SKM-1 (cell line): ENCODE measurements around the gene IARS2.
"Not testable (repeated sequence)": the region's sequence is repeated elsewhere in the genome, so short reads cannot be mapped to it uniquely, and the experiment has no call there.

Experiments
- DNase-seq: peaks from one replicate; lab custom pipeline; 2025; ENCODE audit not compliant: unreplicated experiment; lab: John Stamatoyannopoulos, UW

Gene IARS2

DNA sequence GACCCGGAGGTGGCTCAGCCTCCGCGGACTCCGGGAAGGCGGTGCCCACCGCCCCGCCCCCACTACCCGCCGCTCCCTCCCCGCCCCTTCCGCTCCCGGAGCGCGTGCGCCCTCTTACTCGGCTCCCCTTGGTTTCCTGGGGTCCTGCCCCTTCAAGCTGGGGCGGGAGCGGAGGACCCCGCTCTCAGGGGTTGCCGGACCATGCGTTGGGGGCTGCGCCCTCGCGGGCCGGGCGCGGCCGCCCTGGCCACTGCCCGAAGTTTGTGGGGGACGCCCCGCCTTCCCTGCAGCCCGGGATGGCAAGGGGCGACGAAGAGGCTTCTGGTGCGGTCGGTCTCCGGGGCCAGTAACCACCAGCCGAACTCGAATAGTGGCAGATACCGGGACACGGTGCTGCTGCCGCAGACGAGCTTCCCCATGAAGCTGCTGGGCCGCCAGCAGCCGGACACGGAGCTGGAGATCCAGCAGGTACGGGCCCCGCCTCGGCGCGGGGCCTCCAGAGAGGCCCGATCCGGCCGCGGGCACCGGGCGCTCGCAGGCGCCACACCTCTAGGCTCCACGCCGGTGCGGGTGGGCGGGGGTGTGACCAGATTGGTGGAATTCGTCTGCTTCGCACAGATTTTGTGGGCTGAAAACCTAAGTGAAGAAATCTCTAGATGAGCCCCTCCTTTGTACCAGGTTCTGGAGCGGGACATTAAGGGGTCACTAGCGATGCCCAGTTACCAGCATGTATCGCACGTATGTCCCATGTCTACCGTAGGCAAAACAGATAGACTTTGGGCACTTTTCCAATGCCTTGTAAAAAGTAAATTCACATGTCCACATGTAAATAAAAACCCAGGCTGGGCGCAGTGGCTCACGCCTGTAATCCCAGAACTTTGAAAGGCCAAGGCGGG is at the start of gene IARS2:
Gene IARS2, plus strand, starts transcription at position 117 of the 896 bp plus-strand sequence. Its CDS starts 85 bp downstream, at position 202.
- DNase-seq: peak; percentile 78

DNA sequence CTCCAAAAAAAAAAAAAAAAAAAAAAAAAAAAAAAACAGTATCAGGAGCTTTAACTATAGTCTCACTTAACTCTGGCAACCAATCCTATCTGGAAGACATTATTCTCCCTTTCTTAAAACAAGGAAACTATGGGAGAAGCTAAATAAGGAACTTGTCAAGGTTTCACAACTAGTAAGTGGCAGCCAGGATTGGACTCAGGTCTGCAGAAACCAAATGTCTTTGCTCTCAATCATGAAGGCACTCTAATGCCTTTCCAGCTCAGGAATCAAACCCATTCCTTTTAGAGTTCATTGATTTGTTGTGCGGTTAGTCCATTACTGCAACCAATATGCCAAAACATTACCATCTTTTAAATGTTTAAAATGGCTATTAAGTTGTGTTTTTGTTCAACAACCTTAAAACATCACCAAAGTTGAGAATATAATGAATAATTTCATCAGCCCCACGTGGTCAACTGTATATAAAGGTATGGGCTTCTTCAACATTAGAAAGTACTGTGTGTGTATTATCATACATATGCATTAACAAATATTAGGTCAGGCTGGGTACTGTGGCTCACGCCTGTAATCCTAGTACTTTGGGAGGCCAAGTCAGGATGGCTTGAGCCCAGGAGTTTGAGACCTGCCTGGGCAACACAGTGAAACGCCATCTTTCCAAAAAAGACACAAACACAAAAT is 49.1 kb upstream of the IARS2 start:
- DNase-seq: peak; percentile 30

DNA sequence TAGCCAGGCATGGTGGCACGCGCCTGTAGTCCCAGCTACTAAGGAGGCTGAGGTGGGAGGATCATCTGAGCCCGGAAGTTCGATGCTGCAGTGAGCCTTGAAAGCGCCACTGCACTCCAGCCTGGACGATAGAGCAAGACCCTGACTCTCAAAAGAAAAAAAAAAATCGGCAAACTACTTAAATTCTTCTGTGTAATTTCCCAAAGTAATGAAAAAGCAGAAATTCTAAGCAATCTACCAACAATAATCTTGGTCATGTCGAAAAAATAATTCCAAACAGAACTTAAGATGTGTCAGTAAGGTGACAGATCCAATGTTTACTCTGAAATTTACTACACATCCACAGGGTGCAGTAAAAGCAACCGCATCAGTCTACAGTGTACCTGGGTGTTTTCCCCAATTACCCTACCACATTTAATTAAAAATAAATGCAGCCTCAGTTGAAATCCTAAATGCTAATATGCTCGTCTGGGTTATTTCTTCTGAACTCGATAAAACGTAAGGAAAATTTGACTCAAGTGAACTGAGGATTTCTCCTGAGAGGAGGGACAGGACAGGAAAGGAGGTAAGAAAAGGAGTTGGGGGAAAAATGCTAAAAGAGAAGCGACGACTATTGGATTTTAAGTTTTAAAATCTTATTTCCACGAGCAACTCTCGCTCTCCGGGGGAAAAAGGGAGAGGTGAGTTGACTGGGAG is 48.4 kb upstream of the IARS2 start:
- DNase-seq: no peak

DNA sequence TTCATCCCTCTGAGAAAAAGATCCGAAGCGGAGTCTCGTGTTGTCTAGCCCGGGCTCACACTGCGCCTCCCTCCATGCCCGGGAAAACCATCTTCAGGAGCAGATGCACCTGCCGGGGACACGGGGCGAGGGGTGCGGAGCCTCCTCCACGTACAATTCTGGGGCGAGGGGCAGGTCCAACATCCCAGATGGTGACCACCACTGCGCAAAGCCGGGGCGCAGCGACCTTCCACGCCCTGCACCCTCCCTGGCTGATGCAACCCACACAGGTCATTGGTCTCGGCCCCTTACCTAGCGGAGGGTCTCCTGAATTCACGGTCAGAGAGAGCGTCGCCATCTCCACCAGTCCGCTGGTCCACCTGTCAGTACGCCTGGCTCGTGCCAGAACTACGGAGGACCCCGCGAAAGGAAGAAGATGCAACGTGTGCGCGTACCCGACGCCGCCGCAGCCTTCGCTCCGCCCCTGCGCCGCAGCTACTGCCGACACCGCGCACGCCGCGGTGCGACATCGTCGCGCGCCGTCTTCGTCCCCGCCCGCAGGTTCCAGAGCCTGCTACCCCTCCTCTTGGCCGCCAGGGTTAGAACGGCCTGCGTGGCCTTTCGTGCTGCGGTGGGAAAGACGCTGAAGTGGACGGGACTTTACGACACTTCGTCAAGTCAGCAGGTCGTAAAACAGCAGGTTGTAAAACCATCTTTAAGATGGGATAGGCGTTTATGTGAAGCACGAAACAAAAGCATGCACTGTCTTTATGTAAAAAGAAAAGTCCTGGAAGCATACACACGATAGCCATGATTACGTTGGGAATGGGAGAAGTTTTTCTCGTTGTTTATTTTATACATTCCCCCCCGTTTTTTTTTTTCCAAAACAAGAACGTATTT is 47.6 kb upstream of the IARS2 start, which contains the start of gene EPRS1:
Gene EPRS1, minus strand, starts transcription at position 454 of the 879 bp plus-strand sequence. Its CDS starts 117 bp downstream, at position 337.
- DNase-seq: peak; percentile 98

DNA sequence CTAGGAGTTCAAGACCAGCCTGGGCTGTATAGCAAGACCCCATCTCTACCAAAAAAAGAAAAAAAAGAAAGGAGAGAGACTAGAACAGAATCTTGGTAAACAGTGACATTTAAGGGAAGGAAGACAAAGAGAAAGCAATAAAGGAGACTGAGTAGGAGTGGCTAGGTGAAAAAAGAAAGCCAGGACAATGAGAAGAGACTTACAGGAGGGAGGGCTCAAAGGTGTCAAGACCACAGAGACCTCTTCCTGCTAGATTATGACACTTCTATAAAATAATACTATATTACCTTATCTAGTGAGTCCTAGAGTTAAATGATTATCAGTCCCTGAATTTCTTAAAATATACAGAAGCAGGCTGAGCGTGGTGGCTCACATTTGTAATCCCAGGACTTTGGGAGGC is 37.6 kb upstream of the IARS2 start:
- DNase-seq: no peak

DNA sequence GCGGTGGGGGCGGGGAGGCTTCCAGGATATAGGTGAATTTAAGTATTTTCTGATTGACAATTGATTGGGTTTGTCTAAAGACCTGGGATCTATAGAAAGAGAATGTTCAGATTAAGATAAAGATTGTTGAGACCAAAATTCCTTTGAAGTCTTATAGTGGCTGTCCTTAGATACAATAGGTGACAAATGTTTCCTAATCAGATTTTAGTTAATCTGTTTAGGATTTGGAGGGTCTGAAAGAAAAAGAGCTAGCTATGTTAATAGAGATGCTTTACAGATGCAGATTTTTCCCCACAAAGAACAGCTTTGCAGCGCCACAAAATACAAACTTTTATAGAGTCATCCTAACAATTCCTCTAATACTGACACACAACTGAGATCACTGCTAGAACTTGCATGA is 33.1 kb upstream of the IARS2 start:
- DNase-seq: no peak

DNA sequence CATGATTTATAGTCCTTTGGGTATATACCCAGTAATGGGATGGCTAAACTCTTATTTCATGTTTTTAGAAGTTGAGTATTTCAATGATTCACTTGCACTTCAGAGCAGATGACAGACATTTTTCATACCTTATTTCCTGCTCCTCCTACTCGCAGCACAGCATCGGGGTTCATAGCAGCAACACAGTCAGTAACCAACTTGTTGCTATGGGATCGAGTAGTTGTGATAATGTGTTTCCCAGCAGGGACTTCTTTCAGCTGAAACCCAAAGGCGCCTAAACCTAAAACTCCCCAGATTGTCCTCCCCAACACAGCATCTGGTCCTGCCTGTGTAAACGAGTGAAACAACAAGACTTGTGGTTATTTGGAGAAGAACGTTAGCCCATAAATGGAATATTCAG is 31.3 kb upstream of the IARS2 start:
- DNase-seq: no peak

DNA sequence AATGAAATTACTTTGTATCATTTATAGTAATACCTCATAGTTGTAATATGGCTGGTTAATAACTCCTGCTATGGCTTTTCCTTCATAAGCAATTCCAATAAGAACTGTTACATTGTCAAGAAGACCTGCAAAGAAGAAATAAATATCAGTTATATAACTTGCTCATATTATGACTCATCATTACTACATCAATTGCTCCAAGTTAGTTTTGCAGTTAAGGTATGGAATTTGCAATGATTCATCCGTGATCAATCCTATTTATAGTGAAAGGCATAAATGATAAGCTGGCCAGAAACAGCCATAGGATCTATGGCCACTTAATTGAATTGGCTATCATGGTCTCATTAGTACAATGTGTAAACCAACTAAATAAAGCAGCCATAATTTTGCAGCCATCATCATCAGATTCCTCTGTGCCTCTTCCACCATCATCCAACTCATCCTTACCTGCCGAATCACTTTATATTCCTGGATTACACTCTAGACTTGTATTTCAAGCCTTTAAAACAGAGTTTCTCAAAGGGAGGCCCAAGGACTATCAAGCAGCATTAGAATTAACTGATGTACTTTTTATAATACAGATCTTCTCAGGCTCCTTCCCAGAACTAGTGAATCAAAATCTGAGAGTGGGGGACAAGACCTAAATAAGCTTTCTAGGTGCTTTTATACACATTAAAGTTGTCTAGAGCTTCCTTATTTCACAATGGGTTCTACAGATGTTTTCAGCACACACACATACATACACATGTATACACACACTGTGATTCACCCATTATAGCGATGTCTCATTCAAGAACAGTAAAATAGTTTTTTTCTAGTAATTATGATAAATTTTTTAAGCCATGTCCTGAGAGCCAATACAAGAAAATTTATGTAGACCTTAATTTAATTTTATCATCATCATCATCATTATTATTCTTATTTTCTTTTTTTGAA is 26.4 kb upstream of the IARS2 start:
- no peak for DNase-seq

DNA sequence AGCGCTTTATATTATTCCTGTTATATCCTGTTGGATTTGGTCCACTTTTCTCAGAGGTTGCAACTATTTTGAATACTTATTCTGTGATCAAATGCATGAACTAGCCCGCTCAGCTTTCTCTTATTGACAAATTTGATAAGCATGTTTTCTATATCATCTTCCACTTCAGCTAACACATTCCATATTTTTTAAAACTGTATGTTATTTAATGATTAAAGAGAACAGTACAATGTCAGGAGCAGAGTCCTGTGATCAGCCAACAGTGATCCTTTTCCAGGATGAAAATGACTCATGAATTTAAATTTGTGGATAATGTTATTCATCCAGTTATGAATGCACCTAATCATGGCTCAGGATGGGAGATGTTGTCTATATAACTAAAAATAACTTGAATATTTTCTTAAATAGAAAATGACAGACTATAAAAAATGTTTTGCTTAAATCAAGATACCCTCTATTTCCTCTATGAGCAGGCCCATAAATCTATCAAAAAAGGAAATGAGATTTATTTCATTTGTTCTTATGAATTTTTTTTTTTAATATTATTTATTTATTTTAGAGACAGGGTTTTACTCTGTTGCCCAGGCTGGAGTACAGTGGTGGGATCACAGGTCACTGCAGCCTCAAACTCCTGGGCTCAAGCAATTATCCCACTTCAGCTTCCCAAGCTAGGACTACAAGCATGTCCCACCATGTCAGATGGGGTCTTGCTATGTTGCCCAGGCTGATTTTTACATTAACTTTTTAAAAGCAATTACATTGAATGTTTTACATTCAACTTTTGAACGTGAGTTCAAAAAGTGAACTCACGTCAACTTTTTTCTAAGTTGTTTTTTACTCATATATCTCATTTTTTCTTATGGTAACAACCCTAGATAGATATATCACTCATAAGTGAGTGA is 16.8 kb upstream of the IARS2 start:
- no peak for DNase-seq

DNA sequence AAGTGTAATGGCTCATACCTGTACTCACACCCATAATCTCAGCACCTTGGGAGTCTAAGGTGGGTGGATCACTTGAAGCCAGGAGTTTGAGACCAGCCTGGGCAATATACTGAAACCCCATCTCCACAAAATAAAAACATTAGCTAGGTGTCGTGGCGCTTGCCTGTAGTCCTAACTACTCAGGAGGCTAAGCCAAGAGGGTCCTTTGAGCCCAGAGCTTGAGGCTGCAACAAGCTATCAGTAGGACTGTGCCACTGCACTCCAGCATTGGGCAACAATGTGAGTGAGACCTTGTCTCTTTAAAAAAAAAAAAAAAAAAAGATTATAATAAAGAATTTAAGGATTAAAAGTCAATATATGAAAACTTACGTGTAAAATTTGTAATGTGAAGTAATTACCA is 16.0 kb upstream of the IARS2 start:
- no peak for DNase-seq

DNA sequence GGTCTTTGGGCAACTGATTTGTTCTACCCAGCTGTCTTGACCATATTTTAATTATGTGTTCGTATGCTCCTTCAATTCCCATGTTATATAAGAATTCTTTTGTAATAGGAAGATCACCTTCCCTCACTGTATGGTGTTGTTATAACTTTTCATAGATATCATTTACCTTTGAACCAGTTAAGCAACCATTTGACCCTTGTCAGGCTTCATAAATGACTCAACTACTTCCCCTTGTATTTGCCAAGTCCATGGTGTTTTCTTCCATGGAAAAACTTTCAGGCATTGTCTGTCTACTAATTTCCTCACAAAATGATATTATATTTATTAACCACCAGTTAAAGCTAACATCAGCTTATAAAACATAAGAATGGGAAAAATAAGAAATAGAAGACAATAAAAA is 9.5 kb upstream of the IARS2 start:
- DNase-seq: no peak

DNA sequence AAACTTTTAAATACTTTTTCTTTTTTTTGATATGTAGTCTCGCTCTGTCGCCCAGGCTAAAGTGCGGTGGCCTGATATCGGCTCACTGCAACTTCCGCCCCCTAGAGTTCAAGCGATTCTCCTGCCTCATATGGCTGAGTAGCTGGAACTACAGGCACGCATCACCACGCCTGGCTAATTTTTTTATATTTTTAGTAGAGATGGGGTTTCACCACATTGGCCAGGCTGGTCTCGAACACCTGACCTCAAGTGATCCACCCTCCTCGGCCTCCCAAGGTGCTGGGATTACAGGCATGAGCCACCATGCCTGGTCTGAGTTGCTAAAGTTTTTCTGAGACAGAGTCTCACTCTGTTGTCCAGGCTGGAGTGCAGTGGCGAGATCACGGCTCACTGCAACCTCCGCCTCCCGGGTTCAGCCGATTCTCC is 7.7 kb upstream of the IARS2 start:
- not testable (repeated sequence) for DNase-seq

DNA sequence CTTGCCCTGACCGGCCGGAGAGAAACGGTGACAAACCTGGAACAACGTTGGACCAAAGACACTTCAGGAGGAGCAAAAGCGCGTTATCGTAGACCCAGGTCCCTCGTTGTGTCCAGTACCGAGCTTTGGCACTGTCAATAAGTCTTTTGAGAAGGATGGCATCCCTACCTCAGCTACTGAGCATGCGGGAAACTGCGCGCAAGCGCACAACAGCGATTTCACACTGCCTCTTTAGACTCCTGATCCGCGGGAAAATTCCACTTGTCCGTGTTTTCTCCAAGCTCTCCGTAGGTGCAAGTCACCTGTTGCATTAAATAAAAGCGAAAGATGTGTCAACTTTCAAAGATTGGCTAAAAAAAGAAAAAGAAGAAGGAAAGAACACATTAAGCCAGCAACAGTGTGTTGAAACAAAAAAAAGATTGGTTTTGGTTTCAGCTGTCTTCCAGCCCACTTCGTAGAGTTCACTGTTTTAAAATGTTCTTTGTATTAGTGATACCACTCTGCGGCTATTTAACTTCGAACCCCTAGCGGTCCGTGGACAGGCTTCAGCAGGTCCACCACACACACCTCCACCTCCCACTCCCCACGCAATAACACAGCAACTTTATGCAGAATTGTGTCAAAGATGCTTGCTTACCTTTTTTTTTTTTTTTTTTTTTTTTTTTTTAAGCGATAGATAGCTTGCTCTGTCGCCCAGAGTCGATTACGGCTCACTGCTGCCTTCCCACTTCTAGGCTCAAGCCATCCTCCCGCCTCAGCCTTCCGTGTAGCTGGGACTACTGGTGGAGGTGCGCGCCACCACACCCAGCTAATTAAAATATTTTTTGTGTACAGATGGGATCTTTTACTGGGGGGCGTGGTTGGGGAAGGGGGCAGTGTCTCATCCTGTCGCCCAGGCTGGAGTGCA is 4.0 kb upstream of the IARS2 start, which contains the start of gene BPNT1:
Gene BPNT1, minus strand, starts transcription at position 139 of the 907 bp plus-strand sequence. CDS start 9,942 bp downstream, outside the sequence.
- DNase-seq: peak; percentile 98

DNA sequence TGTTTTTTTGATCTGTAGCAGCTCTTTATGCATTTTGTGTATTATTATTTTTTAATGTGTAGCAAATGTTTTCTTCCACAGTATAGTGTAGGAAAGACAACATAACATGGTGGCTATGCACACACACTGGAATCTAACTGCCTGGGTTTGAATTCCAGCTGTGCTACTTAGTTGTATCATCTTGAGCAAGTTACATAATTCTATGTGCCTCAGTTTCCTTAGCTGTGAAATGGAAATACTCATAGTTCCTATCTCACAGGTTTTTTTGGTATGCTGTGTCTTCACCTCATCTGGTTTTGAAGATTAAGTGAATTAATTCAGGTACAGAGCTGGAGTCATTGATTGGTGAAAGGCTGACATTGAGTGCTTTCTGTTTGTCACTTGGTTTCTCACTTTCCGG is 1.2 kb upstream of the IARS2 start:
- DNase-seq: no peak

DNA sequence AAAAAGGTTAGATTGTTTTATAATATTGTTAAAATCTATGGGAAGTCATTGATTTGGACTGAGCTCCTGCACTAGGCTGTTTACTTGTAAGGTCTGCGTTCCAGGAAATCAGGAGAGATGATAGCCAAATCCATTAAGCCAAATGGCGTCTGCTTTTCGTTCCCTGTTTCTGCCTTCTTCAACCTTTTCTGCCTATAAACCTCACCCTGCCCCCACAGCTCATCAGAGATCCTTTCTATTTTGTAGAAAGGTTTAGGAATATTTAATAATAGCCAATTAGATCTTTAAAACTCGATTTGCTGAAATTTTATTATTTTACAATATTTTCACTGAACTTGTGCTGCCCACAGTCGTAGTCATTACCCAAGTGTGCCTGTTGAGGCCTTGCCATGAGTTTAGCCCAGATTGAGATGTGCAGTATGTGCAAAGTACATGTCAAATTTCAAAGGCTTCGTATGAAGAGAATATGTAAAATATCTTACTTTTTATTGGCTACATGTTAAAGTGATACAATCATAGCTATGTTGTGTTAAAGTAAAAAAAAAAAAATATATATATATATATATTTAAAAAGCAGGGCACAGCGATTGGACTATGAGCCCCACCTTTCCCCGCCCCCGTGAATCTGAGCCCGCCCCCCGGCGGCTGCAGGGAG is 444 bp upstream of the IARS2 start:
- no peak for DNase-seq

DNA sequence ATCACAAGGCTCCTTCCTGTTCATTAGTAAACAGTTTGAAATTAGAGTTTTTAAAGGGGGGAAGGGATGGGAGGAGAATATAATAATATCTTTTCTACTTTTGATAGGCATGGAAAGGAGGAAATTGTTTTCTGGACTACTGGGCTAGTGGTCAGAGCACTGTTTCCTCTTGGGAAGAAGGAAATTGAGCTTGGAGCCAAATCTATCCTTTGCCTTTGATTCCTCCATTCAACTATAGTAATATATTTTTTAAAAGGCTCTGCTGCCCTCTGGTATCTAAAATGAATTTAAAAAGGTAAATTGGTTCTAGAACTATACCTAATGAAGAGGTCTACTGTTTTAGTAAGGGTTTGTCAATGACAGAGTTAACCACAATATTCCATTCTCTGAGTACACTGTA is 5.9 kb downstream of the IARS2 start:
- no peak for DNase-seq

DNA sequence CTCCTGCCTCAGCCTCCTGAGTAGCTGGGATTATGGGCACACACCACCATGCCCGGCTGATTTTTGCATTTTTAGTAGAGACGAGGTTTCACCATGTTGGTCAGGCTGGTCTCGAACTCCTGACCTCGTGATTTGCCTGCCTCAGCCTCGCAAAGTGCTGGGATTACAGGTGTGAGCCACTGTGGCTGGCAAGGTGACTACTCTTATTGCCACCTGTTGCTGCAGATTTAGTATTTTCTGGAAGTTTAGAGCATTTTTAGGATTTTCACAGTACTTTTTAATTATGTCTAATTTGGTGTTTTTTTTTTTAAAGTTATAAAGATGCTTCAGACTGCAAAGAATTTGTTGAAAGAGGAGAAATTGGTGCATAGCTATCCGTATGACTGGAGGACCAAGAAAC is 16.5 kb downstream of the IARS2 start:
- DNase-seq: not testable (repeated sequence)
